ENCODE results near the gene OR8I2. TPM values are rescaled to one million over a fixed set of nuclear protein-coding genes. Genes with fewer than 3 reads are reported as not detected.
"Not testable (repeated sequence)": the region's sequence is repeated elsewhere in the genome, so short reads cannot be mapped to it uniquely, and the experiment has no call there.

OR8I2 gene
- total RNA-seq: not detected in 2 replicates

DNA sequence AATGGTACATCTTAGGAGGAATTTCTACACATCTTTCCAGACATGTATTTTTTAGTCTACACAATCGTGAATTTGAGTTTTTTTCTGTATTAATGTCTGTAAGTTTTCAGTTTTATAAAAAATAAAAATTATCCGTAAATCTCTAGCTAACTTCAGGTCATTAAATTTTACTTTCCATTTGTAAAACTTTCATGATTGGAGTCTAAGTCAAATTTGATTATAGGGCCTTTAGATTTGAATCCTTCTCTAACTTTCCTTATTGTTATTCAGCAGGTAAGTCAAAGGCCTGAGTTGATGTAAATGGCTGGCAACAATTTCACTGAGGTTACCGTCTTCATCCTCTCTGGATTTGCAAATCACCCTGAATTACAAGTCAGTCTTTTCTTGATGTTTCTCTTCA, at the start of gene OR8I2:
Gene OR8I2, plus strand, starts transcription at position 301 of the 400 bp plus-strand sequence. Its CDS starts 0 bp downstream, at position 301.
- peaks cover 38% of the 10 kb centered on the region for H3K9me3 Mint-ChIP-seq
- H3K27me3 Mint-ChIP-seq (ENCODE audit: low read depth): no peaks in the 10 kb centered on the region
- no peaks in the 10 kb centered on the region for H3K4me1 Mint-ChIP-seq (ENCODE audit: low read depth)
- no peak for DNase-seq (ENCODE audit: low spot score)
- intact Hi-C loops (cut with micrococcal nuclease): no loop called here
- no peaks in the 10 kb centered on the region for H3K36me3 Mint-ChIP-seq (ENCODE audit: low read depth)
- H3K4me3 Mint-ChIP-seq (ENCODE audit: low read depth): no peak within 1 kb of the TSS
- H3K27ac Mint-ChIP-seq: no peak within 1 kb of the TSS

DNA sequence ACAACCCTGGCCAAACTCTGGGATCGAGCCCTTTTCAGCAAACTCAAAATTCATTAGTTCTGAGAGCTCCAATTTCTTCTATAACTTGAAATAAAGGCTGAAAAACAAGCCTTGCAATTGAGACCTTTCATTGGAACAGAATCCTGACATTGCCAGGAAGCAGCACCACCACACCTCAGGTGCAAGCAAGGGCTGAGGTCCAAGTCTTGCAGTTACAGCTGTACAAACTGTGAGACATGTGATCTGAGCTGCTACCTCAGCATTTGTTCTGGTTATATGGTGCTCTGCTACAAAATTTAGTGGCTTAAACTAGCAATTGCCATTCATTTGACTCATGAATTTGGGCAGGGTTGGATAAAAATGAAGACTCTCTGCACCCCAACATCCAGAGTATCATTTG, 47.6 kb upstream of the OR8I2 start:
- no peaks in the 10 kb centered on the region for H3K4me1 Mint-ChIP-seq (ENCODE audit: low read depth)
- H3K36me3 Mint-ChIP-seq (ENCODE audit: low read depth): no peaks in the 10 kb centered on the region
- H3K27ac Mint-ChIP-seq: no peak overlapping the region
- no peaks in the 10 kb centered on the region for H3K27me3 Mint-ChIP-seq (ENCODE audit: low read depth)
- intact Hi-C loops (cut with micrococcal nuclease): no loop called here
- H3K4me3 Mint-ChIP-seq (ENCODE audit: low read depth): no peak overlapping the region
- peaks cover 25% of the 10 kb centered on the region for H3K9me3 Mint-ChIP-seq
- no peak for DNase-seq (ENCODE audit: low spot score)

DNA sequence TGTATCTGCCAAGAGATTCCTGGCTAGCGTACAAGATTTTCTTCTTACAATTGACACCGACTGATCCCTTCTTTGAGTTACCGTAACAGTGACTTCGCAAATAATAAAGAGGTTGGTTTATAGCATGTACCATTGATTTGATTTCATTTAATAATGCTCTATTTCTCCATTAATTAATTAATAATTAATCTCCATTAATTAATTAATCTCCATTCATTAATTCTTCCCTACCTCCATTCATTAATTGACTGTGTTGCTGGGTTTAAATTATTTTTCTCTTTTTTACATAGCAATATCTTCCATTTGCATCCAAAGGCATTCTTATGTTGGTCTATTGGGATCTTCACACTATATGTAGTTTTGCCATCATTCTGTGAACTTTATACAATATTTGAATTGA, 44.6 kb upstream of the OR8I2 start:
- no peaks in the 10 kb centered on the region for H3K27me3 Mint-ChIP-seq (ENCODE audit: low read depth)

DNA sequence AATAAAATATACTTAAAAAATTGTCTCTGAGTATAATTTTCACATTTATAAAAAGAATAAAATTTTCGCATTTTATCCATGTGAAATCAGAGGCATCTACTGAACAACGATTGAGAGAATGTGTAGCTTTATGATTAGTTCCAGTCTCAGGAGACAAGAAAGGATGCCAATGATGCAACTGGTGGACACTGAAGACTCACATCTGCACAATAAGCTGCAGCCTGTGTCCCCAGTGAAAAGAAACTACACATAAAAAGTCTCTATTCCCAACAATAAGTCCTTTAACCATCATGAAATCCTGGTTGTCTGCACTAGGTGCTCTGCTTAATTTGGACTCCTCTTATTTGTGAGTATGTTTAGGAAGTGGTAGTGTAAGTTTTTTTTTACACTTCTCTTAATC, 43.6 kb upstream of the OR8I2 start:
- no peak overlapping the region for H3K4me3 Mint-ChIP-seq (ENCODE audit: low read depth)
- no peak for DNase-seq (ENCODE audit: low spot score)
- H3K4me1 Mint-ChIP-seq (ENCODE audit: low read depth): no peaks in the 10 kb centered on the region
- H3K9me3 Mint-ChIP-seq: peaks cover 27% of the 10 kb centered on the region
- H3K27ac Mint-ChIP-seq: no peak overlapping the region
- H3K36me3 Mint-ChIP-seq (ENCODE audit: low read depth): no peaks in the 10 kb centered on the region
- no peaks in the 10 kb centered on the region for H3K27me3 Mint-ChIP-seq (ENCODE audit: low read depth)
- intact Hi-C loops (cut with micrococcal nuclease): no loop called here

More for the DNA sequence above, 44.6 kb upstream of the OR8I2 start:
- no peak for DNase-seq (ENCODE audit: low spot score)
- intact Hi-C loops (cut with micrococcal nuclease): no loop called here
- Mint-ChIP-seq H3K9me3 (peaks cover 21% of the 10 kb centered on the region), H3K4me3 (ENCODE audit: low read depth) (no peak overlapping the region), H3K36me3 (ENCODE audit: low read depth) (no peaks in the 10 kb centered on the region), H3K27ac (no peak overlapping the region), H3K4me1 (ENCODE audit: low read depth) (no peaks in the 10 kb centered on the region)

DNA sequence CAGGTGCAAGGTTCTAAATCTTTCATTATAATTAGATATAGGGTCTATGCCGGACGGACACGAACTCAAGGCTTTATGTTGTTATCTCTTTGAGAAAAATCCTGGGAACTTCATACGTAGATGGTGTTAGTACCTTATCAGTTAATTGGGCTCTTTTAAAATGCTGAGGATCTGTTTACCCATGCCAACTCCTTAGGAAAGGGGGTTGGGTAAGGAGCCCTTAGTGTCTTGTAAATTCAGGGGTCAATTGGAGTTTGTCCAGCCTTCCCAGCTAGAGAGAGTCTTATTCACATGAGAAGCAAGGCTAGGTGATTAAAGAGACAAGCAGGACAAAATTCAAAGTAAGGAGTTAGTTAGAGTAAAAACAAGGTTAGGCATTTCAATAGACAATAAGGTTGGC, 36.7 kb upstream of the OR8I2 start:
- H3K4me3 Mint-ChIP-seq (ENCODE audit: low read depth); DNase-seq (ENCODE audit: low spot score); H3K27me3 Mint-ChIP-seq (ENCODE audit: low read depth); H3K27ac Mint-ChIP-seq; H3K4me1 Mint-ChIP-seq (ENCODE audit: low read depth); H3K36me3 Mint-ChIP-seq (ENCODE audit: low read depth); intact Hi-C loops (cut with micrococcal nuclease): not testable (repeated sequence)
- H3K9me3 Mint-ChIP-seq: peaks cover 58% of the 10 kb centered on the region

DNA sequence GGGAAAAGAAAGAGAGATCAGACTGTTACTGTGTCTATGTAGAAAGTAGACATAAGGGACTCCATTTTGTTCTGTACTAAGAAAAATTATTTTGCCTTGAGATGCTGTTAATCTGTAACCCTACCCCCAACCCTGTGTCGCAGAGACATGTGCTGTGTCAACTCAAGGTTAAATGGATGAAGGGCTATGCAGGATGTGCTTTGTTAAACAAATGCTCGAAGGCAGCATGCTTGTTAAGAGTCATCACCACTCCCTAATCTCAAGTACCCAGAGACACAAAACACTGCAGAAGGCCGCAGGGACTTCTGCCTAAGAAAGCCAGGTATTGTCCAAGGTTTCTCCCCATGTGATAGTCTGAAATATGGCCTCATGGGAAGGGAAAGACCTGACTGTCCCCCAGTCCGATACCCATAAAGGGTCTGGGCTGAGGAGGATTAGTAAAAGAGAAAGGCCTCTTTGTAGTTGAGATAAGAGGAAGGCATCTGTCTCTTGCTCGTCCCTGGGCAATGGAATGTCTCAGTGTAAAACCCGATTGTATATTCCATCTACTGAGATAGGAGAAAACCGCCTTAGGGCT, 35.4 kb upstream of the OR8I2 start:
- not testable (repeated sequence) for DNase-seq (ENCODE audit: low spot score)

DNA sequence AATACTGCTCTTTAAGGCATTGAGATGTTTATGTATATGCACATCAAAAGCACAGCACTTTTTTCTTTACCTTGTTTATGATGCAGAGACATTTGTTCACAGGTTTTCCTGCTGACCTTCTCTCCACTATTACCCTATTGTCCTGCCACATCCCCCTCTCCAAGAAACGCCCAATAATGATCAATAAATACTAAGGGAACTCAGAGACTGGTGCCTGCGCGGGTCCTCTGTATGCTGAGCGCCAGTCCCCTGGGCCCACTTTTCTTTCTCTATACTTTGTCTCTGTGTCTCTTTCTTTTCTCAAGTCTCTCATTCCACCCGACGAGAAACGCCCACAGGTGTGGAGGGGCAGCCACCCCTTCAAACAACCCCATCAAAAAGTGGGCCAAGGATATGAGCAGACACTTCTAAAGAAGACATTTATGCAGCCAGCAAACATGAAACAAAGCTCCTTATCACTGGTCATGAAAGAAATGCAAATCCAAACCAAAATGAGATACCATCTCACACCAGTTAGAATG, 34.8 kb upstream of the OR8I2 start:
- peaks cover 49% of the 10 kb centered on the region for H3K9me3 Mint-ChIP-seq
- H3K36me3 Mint-ChIP-seq (ENCODE audit: low read depth); intact Hi-C loops (cut with micrococcal nuclease); H3K4me3 Mint-ChIP-seq (ENCODE audit: low read depth); H3K27me3 Mint-ChIP-seq (ENCODE audit: low read depth); DNase-seq (ENCODE audit: low spot score); H3K4me1 Mint-ChIP-seq (ENCODE audit: low read depth); H3K27ac Mint-ChIP-seq: not testable (repeated sequence)

More for the DNA sequence above, 35.4 kb upstream of the OR8I2 start:
- H3K27ac Mint-ChIP-seq; H3K27me3 Mint-ChIP-seq (ENCODE audit: low read depth); H3K4me1 Mint-ChIP-seq (ENCODE audit: low read depth); H3K4me3 Mint-ChIP-seq (ENCODE audit: low read depth); intact Hi-C loops (cut with micrococcal nuclease); H3K36me3 Mint-ChIP-seq (ENCODE audit: low read depth): not testable (repeated sequence)
- H3K9me3 Mint-ChIP-seq: peaks cover 47% of the 10 kb centered on the region

DNA sequence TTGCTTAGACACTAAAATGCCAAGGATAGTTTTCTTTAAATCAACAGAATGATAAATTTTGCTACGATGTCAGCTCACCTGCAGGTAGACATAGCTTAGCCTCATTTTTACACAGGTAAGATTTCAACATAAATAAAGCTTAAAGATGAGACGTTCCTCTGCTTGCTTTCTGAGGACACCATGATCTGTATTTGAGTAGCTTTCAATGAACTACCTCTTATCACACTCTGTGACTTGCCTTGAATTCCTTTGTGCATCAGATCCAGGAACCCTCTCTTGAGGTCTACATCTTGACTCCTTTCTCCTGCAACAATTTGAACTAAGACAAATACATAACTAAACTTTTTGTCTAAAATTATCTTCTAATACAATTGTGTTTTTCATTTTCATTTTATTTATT, 26.1 kb upstream of the OR8I2 start:
- no peak overlapping the region for H3K4me3 Mint-ChIP-seq (ENCODE audit: low read depth)
- H3K27ac Mint-ChIP-seq: no peak overlapping the region
- no peaks in the 10 kb centered on the region for H3K27me3 Mint-ChIP-seq (ENCODE audit: low read depth)
- no peak for DNase-seq (ENCODE audit: low spot score)
- intact Hi-C loops (cut with micrococcal nuclease): no loop called here
- no peaks in the 10 kb centered on the region for H3K4me1 Mint-ChIP-seq (ENCODE audit: low read depth)
- H3K36me3 Mint-ChIP-seq (ENCODE audit: low read depth): no peaks in the 10 kb centered on the region
- H3K9me3 Mint-ChIP-seq: peaks cover 37% of the 10 kb centered on the region

DNA sequence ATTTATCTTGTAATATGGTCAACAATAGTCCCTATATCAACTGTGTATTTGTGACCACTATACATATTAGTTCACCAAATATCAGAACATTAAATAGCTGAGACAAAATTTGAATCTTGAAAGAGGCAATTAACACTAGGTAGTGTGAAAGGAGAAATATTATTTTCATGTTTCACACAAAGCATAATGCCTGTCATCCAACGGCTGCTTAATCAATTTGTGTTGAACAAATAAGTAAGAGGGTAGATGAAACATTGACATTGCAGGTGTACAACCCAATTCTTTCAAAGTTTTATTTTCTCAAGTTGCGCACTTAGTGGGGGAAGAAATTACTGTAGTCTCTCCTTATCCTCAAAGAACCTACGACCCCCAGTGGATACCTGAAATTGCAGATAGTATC, 3.4 kb upstream of the OR8I2 start:
- H3K9me3 Mint-ChIP-seq: peaks cover 37% of the 10 kb centered on the region
- intact Hi-C loops (cut with micrococcal nuclease): no loop called here
- no peaks in the 10 kb centered on the region for H3K4me1 Mint-ChIP-seq (ENCODE audit: low read depth)

DNA sequence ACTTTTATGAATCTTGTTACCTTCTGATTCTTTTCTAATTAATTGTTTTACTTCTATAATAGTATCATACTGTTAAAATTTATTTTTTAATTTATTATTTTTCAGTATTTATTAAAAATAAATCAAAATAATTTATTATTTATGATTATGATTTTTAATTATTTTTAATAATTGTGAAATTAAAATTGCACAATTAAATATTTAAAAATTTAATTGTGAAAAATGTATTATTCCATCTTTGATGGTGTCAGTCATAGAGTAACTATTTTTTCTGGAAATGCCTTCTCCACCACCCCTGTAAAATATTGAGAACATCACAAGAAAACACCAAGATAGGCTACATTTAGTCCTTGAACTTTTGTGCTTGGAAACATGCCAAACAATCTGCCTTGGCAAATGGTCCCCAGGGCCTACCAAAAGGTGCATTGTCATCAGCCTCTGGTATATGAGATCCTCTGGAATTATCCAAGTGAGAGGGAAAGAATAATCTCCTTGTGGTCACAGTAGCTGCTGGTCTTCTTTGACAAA, 10.2 kb downstream of the OR8I2 start, which contains the start of gene OR8H2:
Gene OR8H2, plus strand, starts transcription at position 478 of the 528 bp plus-strand sequence. CDS start 1,356 bp downstream, outside the sequence.
- peaks cover 28% of the 10 kb centered on the region for H3K9me3 Mint-ChIP-seq
- H3K27ac Mint-ChIP-seq: no peak within 1 kb of the TSS

More for the DNA sequence above, 3.4 kb upstream of the OR8I2 start:
- H3K4me3 Mint-ChIP-seq (ENCODE audit: low read depth): no peak overlapping the region
- H3K27me3 Mint-ChIP-seq (ENCODE audit: low read depth): no peaks in the 10 kb centered on the region
- DNase-seq (ENCODE audit: low spot score): no peak
- no peak overlapping the region for H3K27ac Mint-ChIP-seq
- H3K36me3 Mint-ChIP-seq (ENCODE audit: low read depth): no peaks in the 10 kb centered on the region

DNA sequence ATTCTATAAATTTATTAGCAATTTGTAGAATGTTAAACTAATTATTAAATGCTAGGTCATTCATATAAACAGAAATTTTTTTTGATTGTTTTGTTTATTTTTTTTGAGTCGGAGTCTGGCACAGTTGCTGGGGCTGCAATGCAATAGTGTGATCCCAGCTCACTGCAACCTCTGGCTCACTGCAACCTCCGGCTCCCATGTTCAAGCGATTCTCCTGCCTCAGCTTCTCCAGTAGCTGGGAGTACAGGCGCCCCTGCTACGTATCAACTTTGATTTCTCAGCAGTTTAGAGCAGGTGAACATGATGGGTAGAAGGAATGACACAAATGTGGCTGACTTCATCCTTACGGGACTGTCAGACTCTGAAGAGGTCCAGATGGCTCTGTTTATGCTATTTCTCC, 29.0 kb downstream of the OR8I2 start, which contains the start of gene OR8H3:
Gene OR8H3, plus strand, starts transcription at position 301 of the 400 bp plus-strand sequence. Its CDS starts 0 bp downstream, at position 301.
- Mint-ChIP-seq H3K9me3 (peaks cover 23% of the 10 kb centered on the region), H3K4me1 (ENCODE audit: low read depth) (no peaks in the 10 kb centered on the region), H3K27me3 (ENCODE audit: low read depth) (no peaks in the 10 kb centered on the region), H3K4me3 (ENCODE audit: low read depth) (no peak within 1 kb of the TSS), H3K27ac (no peak within 1 kb of the TSS), H3K36me3 (ENCODE audit: low read depth) (no peaks in the 10 kb centered on the region)
- intact Hi-C loops (cut with micrococcal nuclease): no loop called here
- no peak for DNase-seq (ENCODE audit: low spot score)

More for the DNA sequence above, 10.2 kb downstream of the OR8I2 start, which contains the start of gene OR8H2:
- no peaks in the 10 kb centered on the region for H3K36me3 Mint-ChIP-seq (ENCODE audit: low read depth)
- DNase-seq (ENCODE audit: low spot score): no peak
- intact Hi-C loops (cut with micrococcal nuclease): no loop called here
- no peaks in the 10 kb centered on the region for H3K27me3 Mint-ChIP-seq (ENCODE audit: low read depth)
- H3K4me3 Mint-ChIP-seq (ENCODE audit: low read depth): no peak within 1 kb of the TSS
- H3K4me1 Mint-ChIP-seq (ENCODE audit: low read depth): no peaks in the 10 kb centered on the region

DNA sequence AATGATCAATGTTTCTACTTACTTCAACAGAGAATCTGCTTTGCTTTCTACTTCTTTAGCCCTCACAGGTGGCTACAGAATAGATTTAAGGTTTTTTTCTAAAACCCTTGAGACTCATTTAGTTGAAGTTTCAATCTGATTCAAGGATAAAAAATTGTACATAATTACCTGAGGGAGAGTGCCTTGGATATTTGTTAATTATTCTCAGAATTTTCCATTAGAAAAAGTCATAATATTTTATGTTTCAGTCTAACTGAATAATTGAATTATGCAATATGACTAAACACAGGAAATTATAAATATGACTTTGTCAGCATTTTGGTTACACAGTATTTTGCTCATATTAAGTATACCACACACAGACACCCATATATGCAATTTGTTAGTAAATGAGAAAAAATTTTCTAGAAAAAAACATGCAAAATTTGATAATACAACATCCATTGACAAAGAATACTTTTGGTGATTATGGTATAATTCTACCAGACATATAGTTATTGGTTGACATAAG, 47.1 kb downstream of the OR8I2 start, which contains the start of gene OR8J3:
Gene OR8J3, minus strand, starts transcription at position 51 of the 511 bp plus-strand sequence. CDS start 2,483 bp downstream, outside the sequence.
- H3K36me3 Mint-ChIP-seq (ENCODE audit: low read depth): no peaks in the 10 kb centered on the region
- H3K27ac Mint-ChIP-seq: no peak within 1 kb of the TSS
- H3K4me1 Mint-ChIP-seq (ENCODE audit: low read depth): no peaks in the 10 kb centered on the region
- DNase-seq (ENCODE audit: low spot score): no peak
- H3K4me3 Mint-ChIP-seq (ENCODE audit: low read depth): no peak within 1 kb of the TSS
- intact Hi-C loops (cut with micrococcal nuclease): no loop called here
- H3K27me3 Mint-ChIP-seq (ENCODE audit: low read depth): no peaks in the 10 kb centered on the region
- peaks cover 34% of the 10 kb centered on the region for H3K9me3 Mint-ChIP-seq

DNA sequence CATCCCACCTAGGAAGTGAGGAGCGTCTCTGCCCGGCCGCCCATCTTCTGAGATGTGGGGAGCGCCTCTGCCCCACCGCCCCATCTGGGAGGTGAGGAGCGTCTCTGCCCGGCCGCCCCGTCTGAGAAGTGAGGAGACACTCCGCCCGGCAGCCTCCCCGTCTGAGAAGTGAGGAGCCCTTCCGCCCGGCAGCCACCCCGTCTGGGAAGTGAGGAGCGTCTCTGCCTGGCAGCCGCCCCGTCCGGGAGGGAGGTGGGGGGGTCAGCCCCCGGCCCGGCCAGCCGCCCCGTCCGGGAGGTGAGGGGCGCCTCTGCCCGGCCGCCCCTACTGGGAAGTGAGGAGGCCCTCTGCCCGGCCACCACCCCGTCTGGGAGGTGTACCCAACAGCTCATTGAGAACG, 50.6 kb downstream of the OR8I2 start:
- peaks cover 24% of the 10 kb centered on the region for H3K9me3 Mint-ChIP-seq
- intact Hi-C loops (cut with micrococcal nuclease); H3K27me3 Mint-ChIP-seq (ENCODE audit: low read depth); H3K27ac Mint-ChIP-seq; H3K4me3 Mint-ChIP-seq (ENCODE audit: low read depth); H3K36me3 Mint-ChIP-seq (ENCODE audit: low read depth); H3K4me1 Mint-ChIP-seq (ENCODE audit: low read depth); DNase-seq (ENCODE audit: low spot score): not testable (repeated sequence)

Data from activated T-helper 2 cell treated with anti-CD3 and anti-CD28 coated beads, Interferon-gamma antibody, Interleukin-2, Interleukin-4, amounts not matched to agents 10 μg/mL and 5 μg/mL and 100 μg/mL, durations not matched to agents 14 hours and 24 hours and 36 hours (primary cell).